GM23338 (cell line): Measurements from ENCODE around the gene LMO1. TPM values are rescaled to one million over a fixed set of nuclear protein-coding genes. Genes with fewer than 3 reads are reported as not detected.
A peak's percentile ranks its signal among the peaks of the same experiment; 100 is the strongest.

Source experiments
- ATAC-seq: fragments of 200-7000 bp; cut with Tn5 transposase; 3 replicates; pipeline ENCODE4 v1.9.1; 2020
- DNase-seq: peaks from one replicate; pipeline ENCODE4 v3.0.0-alpha.2; 2015; ENCODE audit warnings: low spot score
- H2AFZ ChIP-seq: fragments of 200-600 bp; sonication (generic); 2 replicates; pipeline ENCODE4 v1.8.0; 2016; ENCODE audit warnings: antibody characterized with exemption, mild to moderate bottlenecking, moderate library complexity
- H3F3A ChIP-seq: fragments of 200-600 bp; sonication (generic); replicated peaks from 2 replicates; pipeline ENCODE4 v1.8.0; 2017; ENCODE audit warnings: antibody characterized with exemption, mixed run types, low read depth
- H3K27ac ChIP-seq: fragments of 200-600 bp; sonication (generic); 2 replicates; pipeline ENCODE4 v1.6.1; 2016; ENCODE audit warnings: low read depth
- H3K27me3 ChIP-seq: fragments of 200-600 bp; sonication (generic); 2 replicates; pipeline ENCODE4 v1.8.0; 2016; ENCODE audit warnings: mild to moderate bottlenecking, mixed run types, moderate library complexity; ENCODE audit not compliant: insufficient read depth
- H3K36me3 ChIP-seq: fragments of 200-600 bp; sonication (generic); 2 replicates; pipeline ENCODE4 v1.8.0; 2016; ENCODE audit warnings: mild to moderate bottlenecking; ENCODE audit not compliant: insufficient read depth
- H3K4me1 ChIP-seq: fragments of 200-600 bp; sonication (generic); 2 replicates; pipeline ENCODE4 v1.8.0; 2016; ENCODE audit warnings: mild to moderate bottlenecking, moderate library complexity; ENCODE audit not compliant: insufficient read depth
- H3K4me2 ChIP-seq: fragments of 200-600 bp; sonication (generic); 2 replicates; pipeline ENCODE4 v1.7.1; 2017; ENCODE audit warnings: mixed run types
- H3K4me3 ChIP-seq: fragments of 200-600 bp; sonication (generic); 2 replicates; pipeline ENCODE4 v1.6.1; 2016; ENCODE audit warnings: mixed run types
- H3K79me2 ChIP-seq: fragments of 200-600 bp; sonication (generic); replicated peaks from 2 replicates; pipeline ENCODE4 v1.8.0; 2017; ENCODE audit warnings: mild to moderate bottlenecking; ENCODE audit not compliant: insufficient read depth
- H3K9me2 ChIP-seq: fragments of 200-600 bp; sonication (generic); 2 replicates; pipeline ENCODE4 v1.8.0; 2017; ENCODE audit not compliant: insufficient read depth
- H4K20me1 ChIP-seq: fragments of 200-600 bp; sonication (generic); replicated peaks from 2 replicates; pipeline ENCODE4 v1.8.0; 2017; ENCODE audit warnings: mild to moderate bottlenecking; ENCODE audit not compliant: insufficient read depth
- H3K27ac Mint-ChIP-seq: 2 replicates; pipeline ENCODE4 v1.8.0; 2020; ENCODE audit warnings: inconsistent platforms, mild to moderate bottlenecking, moderate library complexity, mixed read lengths
- H3K27me3 Mint-ChIP-seq: 3 replicates; pipeline ENCODE4 v1.8.0; 2022; ENCODE audit warnings: low read depth, mild to moderate bottlenecking, moderate library complexity, mixed read lengths, inconsistent platforms; ENCODE audit not compliant: insufficient read depth, poor library complexity
- H3K36me3 Mint-ChIP-seq: 3 replicates; pipeline ENCODE4 v1.8.0; 2021; ENCODE audit warnings: low read depth, mild to moderate bottlenecking, inconsistent platforms, moderate library complexity, mixed read lengths
- H3K4me1 Mint-ChIP-seq: 3 replicates; pipeline ENCODE4 v1.8.0; 2020; ENCODE audit warnings: mild to moderate bottlenecking, inconsistent platforms, mixed read lengths
- H3K4me3 Mint-ChIP-seq: 3 replicates; pipeline ENCODE4 v1.8.0; 2021; ENCODE audit warnings: moderate library complexity, mild to moderate bottlenecking, inconsistent platforms, mixed read lengths
- H3K9me3 Mint-ChIP-seq: 3 replicates; pipeline ENCODE4 v1.8.0; 2020; ENCODE audit warnings: moderate library complexity, mild to moderate bottlenecking, inconsistent platforms, mixed read lengths
- CREB1 ChIP-seq: fragments of 250-450 bp; sonication (Bioruptor Pico); IDR thresholded peaks from 2 replicates; pipeline ENCODE4 v1.5.0; 2020; ENCODE audit warnings: low read depth, mild to moderate bottlenecking, moderate library complexity
- CTCF ChIP-seq, 2 experiments: fragments of 200-600 bp in 1 of 2; sonication (generic) in 1 of 2; conservative IDR thresholded peaks; 2 replicates each; pipeline versions ENCODE4 v1.5.1 to v1.6.1; 2016 to 2017; ENCODE audit warnings: antibody characterized with exemption in 2 of 2, low read depth in 2 of 2, mild to moderate bottlenecking in 2 of 2, moderate library complexity in 1 of 2
- ETS1 ChIP-seq: IDR thresholded peaks from 2 replicates; pipeline ENCODE4 v1.6.1; 2016; ENCODE audit warnings: antibody characterized with exemption
- EZH2phosphoT487 ChIP-seq: fragments of 200-600 bp; sonication (generic); IDR thresholded peaks from one replicate; pipeline ENCODE4 v1.8.1; 2018; ENCODE audit warnings: antibody characterized with exemption; ENCODE audit not compliant: unreplicated experiment
- JUNB ChIP-seq: IDR thresholded peaks from one replicate; pipeline ENCODE4 v1.6.1; 2016; ENCODE audit warnings: antibody characterized with exemption; ENCODE audit not compliant: unreplicated experiment
- NANOG ChIP-seq: IDR thresholded peaks from 2 replicates; pipeline ENCODE4 v1.6.1; 2016; ENCODE audit warnings: antibody characterized with exemption, borderline replicate concordance
- POLR2AphosphoS5 ChIP-seq: IDR thresholded peaks from 2 replicates; pipeline ENCODE4 v1.6.1; 2016; ENCODE audit warnings: antibody characterized with exemption, low read depth
- REST ChIP-seq: IDR thresholded peaks from one replicate; pipeline ENCODE4 v1.6.1; 2018; ENCODE audit warnings: antibody characterized with exemption; ENCODE audit not compliant: unreplicated experiment
- STAT1 ChIP-seq: IDR thresholded peaks from one replicate; pipeline ENCODE4 v1.6.1; 2016; ENCODE audit warnings: antibody characterized with exemption; ENCODE audit not compliant: unreplicated experiment
- ZNF331 ChIP-seq: fragments of 250-450 bp; sonication (Bioruptor Pico); IDR thresholded peaks from 2 replicates; pipeline ENCODE4 v1.5.0; 2020; ENCODE audit warnings: low read depth, mild to moderate bottlenecking, moderate library complexity
- polyA plus RNA-seq: library from polyadenylated mRNA; unstranded; fragments of >200 nt; fragmentation: Nextera tagmentation; extraction: Ambion mirVana; gene quantifications from 2 replicates; pipeline ENCODE4 v1.2.1, GENCODE V29; 2016
- total RNA-seq: library from RNA; depleted of rRNA; stranded (reverse); fragments of >200 nt; shearing (Covaris generic); gene quantifications from 2 replicates; pipeline ENCODE4 v1.2.3, GENCODE V29; 2014

LMO1 gene
- total and polyA plus RNA-seq, 2 experiments from 2014 or later, result 0.40 TPM; not detected in 1

GRCh38 chr11:8247312-8247711, 16.4 kb downstream of the LMO1 start:
- H3K79me2 ChIP-seq, result no peaks in the 10 kb centered on the region
- no peaks in the 10 kb centered on the region for H3K36me3 ChIP-seq
- H3K27me3 Mint-ChIP-seq, result peaks cover 8% of the 10 kb centered on the region
- H3K27ac ChIP-seq, result no peak overlapping the region
- H3K9me2 ChIP-seq, result no peaks in the 10 kb centered on the region
- H3F3A ChIP-seq, result 0 out of 2 replicates have a peak, but pooled peaks cover 2% of the 10 kb centered on the region
- TF ChIP-seq CTCF (conservative IDR thresholded peaks at IDR 0.05; ENCODE audit: low read depth in 2 of 2) (peak; percentile 65 to 88), POLR2AphosphoS5 (no peak)
- no peaks in the 10 kb centered on the region for H3K36me3 Mint-ChIP-seq
- H3K4me1 Mint-ChIP-seq, result peaks cover 16% of the 10 kb centered on the region
- no peaks in the 10 kb centered on the region for H4K20me1 ChIP-seq
- H3K4me2 ChIP-seq, result no peak overlapping the region
- peak; percentile 58 for DNase-seq
- no peaks in the 10 kb centered on the region for H3K27me3 ChIP-seq
- H3K4me3 Mint-ChIP-seq, result no peak overlapping the region
- peak; percentile 40 for ATAC-seq
- no peak overlapping the region for H3K4me3 ChIP-seq
- H2AFZ ChIP-seq, result no peak overlapping the region
- no peaks in the 10 kb centered on the region for H3K9me3 Mint-ChIP-seq
- H3K27ac Mint-ChIP-seq, result no peak overlapping the region
- H3K4me1 ChIP-seq, result peaks cover 10% of the 10 kb centered on the region

- Mint-ChIP-seq H3K27me3 (peaks cover 13% of the 10 kb centered on the region), H3K4me1 (peaks cover 27% of the 10 kb centered on the region), H3K9me3 (peaks cover 3% of the 10 kb centered on the region; the same call in 1 of the 3 replicates), H3K36me3 (no peaks in the 10 kb centered on the region; the same call in 2 of the 3 replicates), H3K4me3 (no peak overlapping the region), H3K27ac (no peak overlapping the region)
- Histone ChIP-seq H3K27me3 (no peaks in the 10 kb centered on the region), H3K4me2 (no peak overlapping the region), H3K9me2 (no peaks in the 10 kb centered on the region), H3K27ac (no peak overlapping the region), H2AFZ (peak overlapping the region; percentile 84), H3K4me3 (no peak overlapping the region), H4K20me1 (no peaks in the 10 kb centered on the region), H3K36me3 (no peaks in the 10 kb centered on the region), H3F3A (0 out of 2 replicates have a peak, but pooled peaks cover 4% of the 10 kb centered on the region), H3K79me2 (no peaks in the 10 kb centered on the region), H3K4me1 (peaks cover 18% of the 10 kb centered on the region)
- TF ChIP-seq JUNB (no peak), CTCF (conservative IDR thresholded peaks at IDR 0.05; ENCODE audit: low read depth in 2 of 2) (no peak), ZNF331 (CRISPR knock-in tag) (no peak), POLR2AphosphoS5 (no peak), CREB1 (CRISPR knock-in tag) (no peak), ETS1 (no peak), NANOG (no peak), REST (no peak), STAT1 (no peak), EZH2phosphoT487 (no peak)
- DNase-seq (no peak), ATAC-seq (no peak)
Observed at GRCh38 chr11:8243458-8243857, 20.2 kb downstream of the LMO1 start.
